GM18508 (cell line): Measurements from ENCODE around the gene SYAP1.
"Not testable (repeated sequence)": the region's sequence is repeated elsewhere in the genome, so short reads cannot be mapped to it uniquely, and the experiment has no call there.

Source experiments
- ATAC-seq: cut with Tn5 transposase; IDR thresholded peaks from one replicate; pipeline ENCODE4 v1.9.1; 2021; ENCODE audit warnings: moderate number of reproducible peaks; ENCODE audit not compliant: insufficient read depth, unreplicated experiment

Gene SYAP1

GRCh38 chrX:16719334-16720084 lies at the start of gene SYAP1:
SYAP1 (plus strand) TSS chrX:16719612; CDS start chrX:16719725, 113 bp downstream.
- peak; percentile 89 for ATAC-seq

- ATAC-seq, result no peak
Measured at GRCh38 chrX:16671005-16671404, 48.4 kb upstream of the SYAP1 start.

GRCh38 chrX:16678689-16679088 lies 40.7 kb upstream of the SYAP1 start:
- ATAC-seq, result no peak

- no peak for ATAC-seq
Measured at GRCh38 chrX:16683007-16683664, 36.3 kb upstream of the SYAP1 start.

- ATAC-seq, result no peak
Measured at GRCh38 chrX:16687514-16687913, 31.9 kb upstream of the SYAP1 start.

- ATAC-seq, result no peak
Measured at GRCh38 chrX:16695079-16695676, 24.2 kb upstream of the SYAP1 start.

GRCh38 chrX:16696956-16697355 lies 22.5 kb upstream of the SYAP1 start:
- no peak for ATAC-seq

- ATAC-seq, result no peak
Measured at GRCh38 chrX:16699389-16699788, 20.0 kb upstream of the SYAP1 start.

GRCh38 chrX:16700734-16701133 lies 18.7 kb upstream of the SYAP1 start:
- no peak for ATAC-seq

- ATAC-seq, result no peak
Measured at GRCh38 chrX:16702700-16703599, 16.5 kb upstream of the SYAP1 start.

GRCh38 chrX:16705370-16705769 lies 14.0 kb upstream of the SYAP1 start:
- ATAC-seq, result no peak

- no peak for ATAC-seq
Measured at GRCh38 chrX:16708016-16708415, 11.4 kb upstream of the SYAP1 start.

- no peak for ATAC-seq
Measured at GRCh38 chrX:16711219-16711811, 8.1 kb upstream of the SYAP1 start.

- ATAC-seq, result no peak
Measured at GRCh38 chrX:16711893-16712547, 7.4 kb upstream of the SYAP1 start.

- no peak for ATAC-seq
Measured at GRCh38 chrX:16712548-16713155, 6.8 kb upstream of the SYAP1 start, which contains the start of gene CTPS2. CTPS2 (minus strand) TSS chrX:16712669; CDS start chrX:16702902, 9,767 bp downstream.

GRCh38 chrX:16714504-16714903 lies 4.9 kb upstream of the SYAP1 start:
- no peak for ATAC-seq

GRCh38 chrX:16715638-16716037 lies 3.8 kb upstream of the SYAP1 start:
- not testable (repeated sequence) for ATAC-seq

- not testable (repeated sequence) for ATAC-seq
Measured at GRCh38 chrX:16716451-16716850, 3.0 kb upstream of the SYAP1 start.

GRCh38 chrX:16718824-16719333 lies 533 bp upstream of the SYAP1 start:
- peak; percentile 29 for ATAC-seq
